MM.1S (cell line): ENCODE measurements around the gene LIN28B.
A peak's percentile ranks its signal among the peaks of the same experiment; 100 is the strongest.
"Not testable (repeated sequence)": the region's sequence is repeated elsewhere in the genome, so short reads cannot be mapped to it uniquely, and the experiment has no call there.

Experiments used
- DNase-seq: peaks from one replicate; pipeline ENCODE4 v3.0.0-alpha.2; 2015
- H2AFZ ChIP-seq: fragments of 300-600 bp; sonication (generic); 2 replicates; pipeline ENCODE4 v1.6.0; 2016; ENCODE audit warnings: antibody characterized with exemption, low read length
- H3F3A ChIP-seq: fragments of 300-600 bp; sonication (generic); 2 replicates; pipeline ENCODE4 v1.6.1; 2016; ENCODE audit warnings: mild to moderate bottlenecking, antibody characterized with exemption, low read length, moderate library complexity, mixed read lengths; ENCODE audit not compliant: insufficient read depth
- H3K27ac ChIP-seq: fragments of 300-600 bp; sonication (generic); 2 replicates; pipeline ENCODE4 v1.5.1; 2016; ENCODE audit warnings: mild to moderate bottlenecking, low read length
- H3K27me3 ChIP-seq: fragments of 300-600 bp; sonication (generic); replicated peaks from 2 replicates; pipeline ENCODE4 v1.6.0; 2016; ENCODE audit warnings: low read length; ENCODE audit not compliant: insufficient read depth
- H3K36me3 ChIP-seq: fragments of 300-600 bp; sonication (generic); replicated peaks from 2 replicates; pipeline ENCODE4 v1.6.1; 2016; ENCODE audit warnings: mild to moderate bottlenecking, low read length, mixed read lengths; ENCODE audit not compliant: insufficient read depth
- H3K4me1 ChIP-seq: fragments of 300-600 bp; sonication (generic); 2 replicates; pipeline ENCODE4 v1.6.1; 2016; ENCODE audit warnings: low read length, mixed read lengths
- H3K4me2 ChIP-seq: fragments of 300-600 bp; sonication (generic); 2 replicates; pipeline ENCODE4 v1.6.0; 2016; ENCODE audit warnings: low read depth, low read length
- H3K4me3 ChIP-seq: fragments of 300-600 bp; sonication (generic); 2 replicates; pipeline ENCODE4 v1.5.1; 2016; ENCODE audit warnings: low read length, mixed read lengths
- H3K79me2 ChIP-seq: fragments of 300-600 bp; sonication (generic); 2 replicates; pipeline ENCODE4 v1.6.1; 2016; ENCODE audit warnings: mixed run types, low read length, mixed read lengths
- H3K9ac ChIP-seq: fragments of 300-600 bp; sonication (generic); 2 replicates; pipeline ENCODE4 v1.6.1; 2016; ENCODE audit warnings: low read length, mixed read lengths
- H3K9me2 ChIP-seq: fragments of 300-600 bp; sonication (generic); replicated peaks from 2 replicates; pipeline ENCODE4 v1.6.1; 2016; ENCODE audit warnings: mild to moderate bottlenecking, low read length, mixed read lengths; ENCODE audit not compliant: insufficient read depth
- H3K9me3 ChIP-seq: fragments of 300-600 bp; sonication (generic); replicated peaks from 2 replicates; pipeline ENCODE4 v1.6.1; 2016; ENCODE audit warnings: mild to moderate bottlenecking, low read length, mixed read lengths; ENCODE audit not compliant: insufficient read depth
- H4K20me1 ChIP-seq: fragments of 300-600 bp; sonication (generic); 2 replicates; pipeline ENCODE4 v1.6.1; 2016; ENCODE audit warnings: mild to moderate bottlenecking, low read length, moderate library complexity, mixed read lengths; ENCODE audit not compliant: insufficient read depth
- CTCF ChIP-seq: fragments of 300-600 bp; sonication (generic); IDR thresholded peaks from 2 replicates; pipeline ENCODE4 v1.5.1; 2016; ENCODE audit warnings: antibody characterized with exemption, low read length, mixed read lengths
- EZH2 ChIP-seq: fragments of 300-600 bp; sonication (generic); optimal IDR thresholded peaks from 2 replicates; pipeline ENCODE3; 2017; ENCODE audit warnings: low read depth, mild to moderate bottlenecking, antibody characterized with exemption, low read length, mixed read lengths
- EZH2phosphoT487 ChIP-seq: fragments of 300-600 bp; sonication (generic); IDR thresholded peaks from 2 replicates; pipeline ENCODE4 v1.6.1; 2018; ENCODE audit warnings: antibody characterized with exemption, low read length

LIN28B gene

GRCh38 chr6:105072798-105073199 is 115.9 kb downstream of the LIN28B start:
- no peaks in the 10 kb centered on the region for H3K36me3 ChIP-seq
- H3K9me3 ChIP-seq: no peaks in the 10 kb centered on the region
- no peak for DNase-seq
- H3K79me2 ChIP-seq: no peaks in the 10 kb centered on the region
- H3K9me2 ChIP-seq: no peaks in the 10 kb centered on the region
- no peaks in the 10 kb centered on the region for H3F3A ChIP-seq
- H4K20me1 ChIP-seq: no peaks in the 10 kb centered on the region
- no peaks in the 10 kb centered on the region for H3K27me3 ChIP-seq
- H3K27ac ChIP-seq: no peak overlapping the region
- TF ChIP-seq EZH2: no peak
- TF ChIP-seq CTCF: no peak
- no peak for TF ChIP-seq EZH2phosphoT487
- no peak overlapping the region for H3K4me3 ChIP-seq
- no peaks in the 10 kb centered on the region for H3K4me1 ChIP-seq
- no peak overlapping the region for H3K9ac ChIP-seq
- no peak overlapping the region for H2AFZ ChIP-seq
- no peak overlapping the region for H3K4me2 ChIP-seq

DNA sequence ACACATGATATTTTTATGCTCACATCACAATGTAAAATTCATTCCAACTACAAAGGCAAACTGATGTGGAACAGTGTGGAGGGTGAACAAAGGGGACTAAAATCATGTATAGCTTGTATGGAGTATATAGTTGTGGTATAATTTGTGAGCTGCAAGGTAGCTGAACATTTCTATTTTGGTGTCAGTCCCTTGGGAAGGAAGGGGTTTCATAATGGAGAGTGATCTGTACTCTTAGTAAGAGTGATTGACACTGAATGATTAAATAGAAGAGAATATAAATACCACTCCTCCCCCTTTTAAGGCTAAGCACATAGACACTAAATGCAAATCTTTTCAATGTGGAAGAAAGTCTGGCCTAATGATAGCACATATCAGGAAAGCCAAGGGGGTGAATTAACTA is 118.3 kb downstream of the LIN28B start:
- Histone ChIP-seq H3K4me1 (peaks cover 8% of the 10 kb centered on the region), H3K4me2 (no peak overlapping the region), H3K27me3 (no peaks in the 10 kb centered on the region), H3K9me3 (no peaks in the 10 kb centered on the region), H3K36me3 (no peaks in the 10 kb centered on the region), H3K9me2 (no peaks in the 10 kb centered on the region), H3K4me3 (no peak overlapping the region), H3K27ac (no peak overlapping the region), H2AFZ (no peak overlapping the region), H3F3A (no peaks in the 10 kb centered on the region), H3K79me2 (no peaks in the 10 kb centered on the region), H3K9ac (no peak overlapping the region), H4K20me1 (no peaks in the 10 kb centered on the region)
- no peak for DNase-seq
- TF ChIP-seq EZH2phosphoT487: no peak
- no peak for TF ChIP-seq EZH2
- no peak for TF ChIP-seq CTCF

DNA sequence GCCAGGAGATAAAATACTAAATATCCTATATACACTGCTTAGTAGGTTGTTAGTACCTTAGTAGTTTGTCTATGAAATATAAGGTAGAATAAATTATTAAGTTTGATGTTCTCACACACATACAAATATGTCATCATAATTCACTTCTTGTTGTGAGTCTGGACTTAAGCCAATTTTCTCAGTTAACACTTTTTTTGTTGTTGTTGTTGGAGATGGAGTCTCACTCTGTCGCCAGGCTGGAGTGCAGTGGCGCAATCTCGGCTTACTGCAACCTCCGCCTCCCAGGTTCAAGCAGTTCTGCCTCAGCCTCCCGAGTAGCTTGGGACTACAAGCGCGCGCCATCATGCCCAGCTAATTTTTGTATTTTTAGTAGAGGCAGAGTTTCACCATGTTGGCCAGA is 119.5 kb downstream of the LIN28B start:
- H3K27ac ChIP-seq, H3K79me2 ChIP-seq, H4K20me1 ChIP-seq, H3F3A ChIP-seq, H3K27me3 ChIP-seq, H3K4me3 ChIP-seq, H3K36me3 ChIP-seq, DNase-seq, H3K9me3 ChIP-seq, H3K9me2 ChIP-seq, H2AFZ ChIP-seq, H3K4me2 ChIP-seq, H3K9ac ChIP-seq: not testable (repeated sequence)
- peaks cover 18% of the 10 kb centered on the region for H3K4me1 ChIP-seq

GRCh38 chr6:105077596-105078385 is 120.9 kb downstream of the LIN28B start:
- Histone ChIP-seq H3K4me3 (no peak overlapping the region), H2AFZ (no peak overlapping the region), H3K79me2 (no peaks in the 10 kb centered on the region), H3K4me1 (peaks cover 19% of the 10 kb centered on the region), H3K4me2 (no peak overlapping the region), H3K27me3 (no peaks in the 10 kb centered on the region), H3F3A (no peaks in the 10 kb centered on the region), H3K9ac (no peak overlapping the region), H3K9me2 (no peaks in the 10 kb centered on the region), H3K36me3 (no peaks in the 10 kb centered on the region), H3K9me3 (no peaks in the 10 kb centered on the region), H3K27ac (no peak overlapping the region), H4K20me1 (no peaks in the 10 kb centered on the region)
- DNase-seq: peak; percentile 52
- TF ChIP-seq CTCF: peak; percentile 60
- TF ChIP-seq EZH2phosphoT487: no peak
